Panc1 (cell line): Measurements from ENCODE around the gene THRB.

Source experiments
- CTCF ChIP-seq: fragments of 450-650 bp; IDR thresholded peaks from 2 replicates; pipeline ENCODE4 v1.5.1; 2017; ENCODE audit warnings: mild to moderate bottlenecking
- POLR2AphosphoS5 ChIP-seq: IDR thresholded peaks from 2 replicates; pipeline ENCODE4 v1.6.1; 2012; ENCODE audit warnings: mild to moderate bottlenecking, low read depth, low read length, moderate library complexity
- SIN3A ChIP-seq: IDR thresholded peaks from 2 replicates; pipeline ENCODE4 v1.6.1; 2012; ENCODE audit warnings: low read depth, mild to moderate bottlenecking, low read length, moderate library complexity, borderline replicate concordance; ENCODE audit not compliant: insufficient read depth

GRCh38 chr3:24492971-24493551, 1.6 kb downstream of the THRB start:
- TF ChIP-seq CTCF (no peak), POLR2AphosphoS5 (no peak), SIN3A (no peak)
